ENCODE measurements around the gene TAP2.

The TAP2 gene

DNA sequence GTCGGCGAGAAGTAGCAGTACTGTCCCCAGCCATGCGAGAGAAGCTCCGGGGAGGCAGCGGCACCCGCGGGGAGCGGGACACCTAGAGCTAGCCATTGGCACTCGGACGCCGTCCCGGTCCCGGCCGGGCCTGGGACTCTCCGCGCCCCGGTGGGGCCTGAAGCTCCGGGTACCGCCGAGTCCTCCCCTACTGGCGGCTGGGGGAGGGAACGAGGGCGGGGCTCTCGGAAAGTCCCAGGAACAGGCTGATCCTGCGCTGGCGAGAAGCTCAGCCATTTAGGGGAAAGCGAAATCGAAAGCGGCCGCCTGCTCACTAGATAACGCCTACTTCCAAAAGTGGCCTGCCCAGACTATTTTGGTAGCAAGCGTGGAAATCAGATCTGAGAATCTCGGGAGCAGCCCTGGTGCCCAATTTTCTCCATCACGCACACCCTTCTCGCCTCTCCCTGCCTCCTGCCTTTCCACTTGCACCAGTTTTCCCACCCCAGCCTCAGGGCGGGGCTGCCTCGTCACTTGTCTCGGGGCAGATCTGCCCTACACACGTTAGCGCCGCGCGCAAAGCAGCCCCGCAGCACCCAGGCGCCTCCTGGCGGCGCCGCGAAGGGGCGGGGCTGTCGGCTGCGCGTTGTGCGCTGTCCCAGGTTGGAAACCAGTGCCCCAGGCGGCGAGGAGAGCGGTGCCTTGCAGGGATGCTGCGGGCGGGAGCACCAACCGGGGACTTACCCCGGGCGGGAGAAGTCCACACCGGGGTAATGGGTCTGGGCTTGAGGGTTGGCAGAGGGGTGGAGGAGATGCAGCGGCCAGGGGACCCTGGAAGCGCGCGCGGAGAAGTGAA is 15.2 kb upstream of the TAP2 start, which contains the start of the genes PSMB9 and TAP1:
PSMB9 (plus strand) TSS at position 652 of the 835 bp plus-strand sequence; CDS start at position 690, 38 bp downstream.
TAP1 (minus strand) TSS at position 164 of the 835 bp plus-strand sequence; CDS start at position 96, 68 bp downstream.
- peak; percentile 63 for DNase-seq (ENCODE audit: extremely low read depth, low read depth)
- TF ChIP-seq, protein P1, sequence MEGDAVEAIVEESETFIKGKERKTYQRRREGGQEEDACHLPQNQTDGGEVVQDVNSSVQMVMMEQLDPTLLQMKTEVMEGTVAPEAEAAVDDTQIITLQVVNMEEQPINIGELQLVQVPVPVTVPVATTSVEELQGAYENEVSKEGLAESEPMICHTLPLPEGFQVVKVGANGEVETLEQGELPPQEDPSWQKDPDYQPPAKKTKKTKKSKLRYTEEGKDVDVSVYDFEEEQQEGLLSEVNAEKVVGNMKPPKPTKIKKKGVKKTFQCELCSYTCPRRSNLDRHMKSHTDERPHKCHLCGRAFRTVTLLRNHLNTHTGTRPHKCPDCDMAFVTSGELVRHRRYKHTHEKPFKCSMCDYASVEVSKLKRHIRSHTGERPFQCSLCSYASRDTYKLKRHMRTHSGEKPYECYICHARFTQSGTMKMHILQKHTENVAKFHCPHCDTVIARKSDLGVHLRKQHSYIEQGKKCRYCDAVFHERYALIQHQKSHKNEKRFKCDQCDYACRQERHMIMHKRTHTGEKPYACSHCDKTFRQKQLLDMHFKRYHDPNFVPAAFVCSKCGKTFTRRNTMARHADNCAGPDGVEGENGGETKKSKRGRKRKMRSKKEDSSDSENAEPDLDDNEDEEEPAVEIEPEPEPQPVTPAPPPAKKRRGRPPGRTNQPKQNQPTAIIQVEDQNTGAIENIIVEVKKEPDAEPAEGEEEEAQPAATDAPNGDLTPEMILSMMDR (IDR thresholded peaks at IDR 0.05; ENCODE audit: low read depth, low read length, missing control alignments), result peak; percentile 91
- peak within 1 kb of the TSS; percentile 90 for H3K4me3 ChIP-seq (replicated peaks; ENCODE audit: low read depth, low read length)

DNA sequence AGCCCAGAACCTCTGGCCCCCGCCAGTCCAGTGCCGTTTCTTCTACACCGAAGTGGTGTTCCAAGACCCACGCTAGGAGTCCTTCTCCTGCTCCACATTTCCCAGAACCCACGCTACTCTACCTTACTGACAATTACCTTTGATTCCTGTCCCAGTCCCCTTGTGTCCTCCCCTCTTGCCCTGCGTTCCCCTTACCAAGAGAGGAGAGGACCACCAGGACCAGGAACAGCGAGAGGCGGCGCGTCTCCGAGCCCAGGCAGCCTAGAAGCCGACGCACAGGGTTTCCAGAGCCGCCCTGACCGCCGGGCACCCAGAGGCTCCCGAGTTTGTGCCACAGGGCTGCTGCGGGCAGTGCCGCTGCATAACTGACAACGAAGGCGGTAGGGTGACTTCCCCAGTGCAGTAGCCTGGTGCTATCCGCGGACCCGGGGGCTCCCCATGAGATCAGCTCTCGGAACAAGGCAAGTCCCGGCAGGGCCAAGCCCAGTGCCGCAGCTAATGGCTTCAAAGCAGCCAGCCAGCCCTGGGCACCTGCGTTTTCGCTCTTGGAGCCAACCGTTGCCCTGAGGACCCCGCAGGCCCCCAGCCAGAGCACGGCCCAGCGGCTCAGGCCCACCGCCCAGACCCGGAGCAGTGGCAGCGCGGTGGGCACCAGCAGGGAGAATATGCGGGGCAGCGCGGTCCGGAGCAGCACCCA is 14.5 kb upstream of the TAP2 start:
- TF ChIP-seq, protein P1 (IDR thresholded peaks at IDR 0.05; ENCODE audit: low read depth, low read length, missing control alignments), result no peak
- peak overlapping the region; percentile 90 for H3K4me3 ChIP-seq (replicated peaks; ENCODE audit: low read depth, low read length)
- DNase-seq (ENCODE audit: extremely low read depth, low read depth), result no peak

DNA sequence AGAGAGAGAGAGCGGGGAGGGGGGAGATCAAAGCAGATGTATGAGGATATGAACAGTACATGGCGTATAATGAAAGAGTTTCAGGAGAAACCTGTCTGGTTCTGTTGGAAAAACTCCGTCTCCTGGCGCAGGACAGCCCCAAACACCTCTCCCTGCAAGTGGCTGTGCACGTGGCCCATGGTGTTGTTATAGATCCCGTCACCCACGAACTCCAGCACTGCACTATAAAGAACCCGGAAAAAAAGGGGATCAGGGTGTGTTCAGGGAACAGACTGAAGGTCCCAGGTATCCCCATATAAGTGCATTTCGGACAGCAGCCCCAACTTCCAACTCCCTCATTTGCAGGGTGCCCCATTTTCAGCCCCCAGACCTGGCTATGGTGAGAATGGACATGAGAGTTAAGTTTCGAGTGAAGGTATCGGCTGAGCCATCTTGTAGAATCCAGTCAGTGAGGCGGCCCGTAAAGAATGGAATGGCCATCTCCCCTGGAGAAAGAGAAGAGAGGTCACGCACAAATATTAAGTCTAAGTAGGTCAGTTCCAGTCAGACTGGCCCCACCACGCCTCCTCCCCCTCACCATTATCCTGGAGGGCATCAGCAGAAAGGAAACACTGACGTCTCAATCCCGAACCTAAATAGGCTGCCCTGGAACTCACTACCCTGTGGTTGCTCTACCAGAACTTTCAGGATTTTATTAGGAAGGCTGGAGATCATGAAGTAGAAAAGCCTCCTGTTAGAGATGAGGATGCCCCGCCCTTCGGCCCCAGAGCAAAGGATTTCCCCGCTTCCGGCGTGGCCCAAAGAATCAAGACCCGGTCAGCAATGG is 13.7 kb upstream of the TAP2 start:
- DNase-seq (ENCODE audit: extremely low read depth, low read depth), result no peak
- TF ChIP-seq, protein P1 (IDR thresholded peaks at IDR 0.05; ENCODE audit: low read depth, low read length, missing control alignments), result no peak
- peak overlapping the region; percentile 90 for H3K4me3 ChIP-seq (replicated peaks; ENCODE audit: low read depth, low read length)

DNA sequence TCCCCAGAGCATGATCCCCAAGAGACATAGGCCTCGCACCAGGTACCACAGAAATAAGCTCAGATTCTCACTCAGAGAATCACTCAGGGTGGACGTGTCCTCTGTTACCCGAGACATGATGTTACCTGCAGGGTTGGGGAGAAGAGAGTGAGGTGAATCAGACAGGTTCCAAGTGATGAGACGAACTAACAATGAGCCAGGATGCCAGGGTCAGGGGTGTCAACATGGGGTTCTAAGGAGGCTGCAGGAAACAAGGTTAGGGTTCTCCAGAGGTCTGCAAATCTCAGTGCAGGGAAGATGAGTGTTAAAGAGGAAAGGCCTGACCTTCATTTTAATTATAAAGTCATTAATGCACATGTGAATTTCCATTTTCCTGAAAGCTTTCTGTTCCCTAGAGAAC is 12.5 kb upstream of the TAP2 start:
- TF ChIP-seq, protein P1 (IDR thresholded peaks at IDR 0.05; ENCODE audit: low read depth, low read length, missing control alignments), result no peak
- DNase-seq (ENCODE audit: extremely low read depth, low read depth), result no peak
- no peak overlapping the region for H3K4me3 ChIP-seq (replicated peaks; ENCODE audit: low read depth, low read length)

DNA sequence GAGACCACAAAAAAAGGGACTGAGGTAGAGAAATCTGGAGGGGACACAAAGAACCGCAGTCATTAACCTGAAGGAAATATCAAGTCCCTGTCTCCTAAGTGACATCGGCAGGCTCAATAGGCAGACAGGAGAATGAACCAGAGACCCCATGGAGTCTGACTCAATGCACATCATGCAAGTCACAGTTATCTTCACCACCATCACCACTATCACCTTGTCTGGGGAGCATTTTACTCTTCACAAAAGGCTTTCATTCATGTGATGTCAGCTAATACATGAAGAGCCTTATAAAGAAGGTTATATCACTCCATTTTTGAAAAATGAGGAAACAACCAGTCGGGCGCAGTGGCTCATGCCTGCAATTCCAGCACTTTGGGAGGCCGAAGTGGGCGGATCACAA is 10.6 kb upstream of the TAP2 start:
- no peak for DNase-seq (ENCODE audit: extremely low read depth, low read depth)
- TF ChIP-seq, protein P1 (IDR thresholded peaks at IDR 0.05; ENCODE audit: low read depth, low read length, missing control alignments), result no peak
- no peak overlapping the region for H3K4me3 ChIP-seq (replicated peaks; ENCODE audit: low read depth, low read length)

DNA sequence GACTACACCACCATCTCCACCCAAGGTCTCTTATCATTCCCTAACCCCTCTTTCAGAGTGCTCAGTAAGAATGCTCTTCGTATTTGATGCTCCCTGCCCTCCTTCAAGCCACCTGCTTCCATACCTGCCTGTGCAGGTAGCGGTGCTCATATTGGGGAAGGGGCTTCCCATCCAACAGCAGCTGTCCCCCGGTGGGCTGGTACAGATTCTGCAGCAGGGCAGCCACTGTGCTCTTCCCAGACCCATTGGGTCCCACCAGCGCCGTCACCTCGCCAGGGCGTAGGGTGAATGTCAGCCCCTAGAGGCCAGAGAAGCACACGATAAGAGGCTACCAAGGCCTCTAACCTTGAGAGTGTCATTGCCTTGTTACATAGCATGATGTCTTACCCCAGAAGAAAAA is 9.3 kb upstream of the TAP2 start:
- TF ChIP-seq, protein P1 (IDR thresholded peaks at IDR 0.05; ENCODE audit: low read depth, low read length, missing control alignments), result no peak
- no peak for DNase-seq (ENCODE audit: extremely low read depth, low read depth)
- no peak overlapping the region for H3K4me3 ChIP-seq (replicated peaks; ENCODE audit: low read depth, low read length)

Data from HFF-Myc (cell line).